IMR-90 (cell line): Measurements from ENCODE around the gene TSKU. TPM values are rescaled to one million over a fixed set of nuclear protein-coding genes. Genes with fewer than 3 reads are reported as not detected.

Experiments
- ATAC-seq: fragments of 200-7000 bp; cut with Tn5 transposase; 2 replicates; pipeline ENCODE4 v1.9.1; 2020; ENCODE audit warnings: low read depth, mild to moderate bottlenecking, moderate library complexity
- BruUV-seq: library from RNA; stranded (reverse); fragments of 400-500 nt; replicated peaks from 2 replicates; lab custom pipeline; 2021; lab: Mats Ljungman, UMichigan
- CTCF ChIA-PET: fragments of 300-600 bp; formaldehyde crosslinking; extraction: SDS; loops from one replicate; lab custom pipeline; 2021; ENCODE audit warnings: antibody characterized with exemption; lab: Yijun Ruan, JAX
- POLR2A ChIA-PET: fragments of 300-600 bp; sonication (Branson Sonifier 250); formaldehyde crosslinking; loops from one replicate; lab custom pipeline; 2022; ENCODE audit warnings: antibody characterized with exemption; ENCODE audit not compliant: unreplicated experiment; lab: Charles Lee
- DNase-seq: peaks from one replicate; pipeline ENCODE4 v3.0.0; 2013
- H2AFZ ChIP-seq: replicated peaks from 2 replicates; pipeline ENCODE3; 2013; ENCODE audit warnings: low read length, mild to moderate bottlenecking; ENCODE audit not compliant: poor library complexity
- H2AK5ac ChIP-seq: 2 replicates; pipeline ENCODE4 v1.6.1; 2013; ENCODE audit warnings: low read depth, low read length, inconsistent platforms
- H2AK9ac ChIP-seq: replicated peaks from 2 replicates; pipeline ENCODE3; 2013; ENCODE audit warnings: mild to moderate bottlenecking, low read depth, low read length, moderate library complexity; ENCODE audit not compliant: poor library complexity
- H2BK120ac ChIP-seq: 2 replicates; pipeline ENCODE4 v1.6.1; 2013; ENCODE audit warnings: low read depth, low read length, inconsistent platforms
- H2BK15ac ChIP-seq: 3 replicates; pipeline ENCODE4 v1.6.1; 2013; ENCODE audit warnings: low read depth, low read length, inconsistent platforms
- H2BK20ac ChIP-seq: 2 replicates; pipeline ENCODE4 v1.6.1; 2013; ENCODE audit warnings: low read depth, mild to moderate bottlenecking, inconsistent platforms, low read length, moderate library complexity
- H2BK5ac ChIP-seq: 2 replicates; pipeline ENCODE4 v1.6.1; 2013; ENCODE audit warnings: mild to moderate bottlenecking, low read depth, low read length, inconsistent platforms; ENCODE audit not compliant: poor library complexity, severe bottlenecking
- H3K14ac ChIP-seq: replicated peaks from 2 replicates; pipeline ENCODE4 v1.6.1; 2013; ENCODE audit warnings: low read depth, low read length, inconsistent platforms
- H3K18ac ChIP-seq: 2 replicates; pipeline ENCODE4 v1.6.1; 2013; ENCODE audit warnings: low read depth, low read length, control low read depth
- H3K23ac ChIP-seq: 2 replicates; pipeline ENCODE4 v1.6.1; 2013; ENCODE audit warnings: low read depth, low read length, inconsistent platforms
- H3K27ac ChIP-seq: 2 replicates; pipeline ENCODE4 v1.5.1; 2013; ENCODE audit warnings: mild to moderate bottlenecking, control low read depth, low read length; ENCODE audit not compliant: insufficient read depth
- H3K27me3 ChIP-seq: 2 replicates; pipeline ENCODE4 v1.6.1; 2013; ENCODE audit warnings: low read length; ENCODE audit not compliant: control insufficient read depth, insufficient read depth
- H3K36me3 ChIP-seq: 2 replicates; pipeline ENCODE4 v1.6.1; 2013; ENCODE audit warnings: low read length, mixed read lengths; ENCODE audit not compliant: control insufficient read depth, insufficient read depth
- H3K4ac ChIP-seq: 2 replicates; pipeline ENCODE4 v1.6.1; 2013; ENCODE audit warnings: low read depth, low read length, inconsistent platforms
- H3K4me1 ChIP-seq: 2 replicates; pipeline ENCODE4 v1.6.1; 2013; ENCODE audit warnings: low read length, mixed read lengths; ENCODE audit not compliant: control insufficient read depth, insufficient read depth
- H3K4me2 ChIP-seq: 2 replicates; pipeline ENCODE4 v1.6.1; 2013; ENCODE audit warnings: low read depth, mild to moderate bottlenecking, control low read depth, low read length, moderate library complexity
- H3K4me3 ChIP-seq: 2 replicates; pipeline ENCODE4 v1.5.1; 2013; ENCODE audit warnings: low read depth, mild to moderate bottlenecking, control low read depth, low read length, moderate library complexity; ENCODE audit not compliant: insufficient read depth
- H3K56ac ChIP-seq: 2 replicates; pipeline ENCODE4 v1.6.1; 2013; ENCODE audit warnings: low read length, inconsistent platforms; ENCODE audit not compliant: insufficient read depth; ENCODE audit errors: extremely low read depth
- H3K79me1 ChIP-seq, 2 experiments: 2 replicates each; pipeline ENCODE4 v1.6.1; 2013; ENCODE audit warnings: low read length in 2 of 2, inconsistent platforms in 1 of 2, low read depth in 1 of 2
- H3K9ac ChIP-seq: 2 replicates; pipeline ENCODE4 v1.6.1; 2013; ENCODE audit warnings: low read depth, low read length, control low read depth
- H3K9me1 ChIP-seq: 2 replicates; pipeline ENCODE4 v1.6.1; 2013; ENCODE audit warnings: low read length, inconsistent platforms; ENCODE audit not compliant: insufficient read depth
- H3K9me3 ChIP-seq: 2 replicates; pipeline ENCODE4 v1.6.1; 2013; ENCODE audit warnings: low read length; ENCODE audit not compliant: control insufficient read depth, insufficient read depth
- H4K20me1 ChIP-seq: 2 replicates; pipeline ENCODE4 v1.6.1; 2013; ENCODE audit warnings: low read length, inconsistent platforms; ENCODE audit not compliant: insufficient read depth
- H4K5ac ChIP-seq: 2 replicates; pipeline ENCODE4 v1.6.1; 2013; ENCODE audit warnings: mild to moderate bottlenecking, low read depth, low read length, control low read depth
- H4K8ac ChIP-seq, 2 experiments: 2 replicates each; pipeline ENCODE4 v1.6.1; 2013; ENCODE audit warnings: low read depth in 2 of 2, low read length in 2 of 2, control low read depth in 1 of 2, inconsistent platforms in 1 of 2
- H4K91ac ChIP-seq: 2 replicates; pipeline ENCODE4 v1.6.1; 2013; ENCODE audit warnings: low read depth, low read length, inconsistent platforms; ENCODE audit not compliant: insufficient read depth
- BHLHE40 ChIP-seq: fragments of 150-350 bp; IDR thresholded peaks from 2 replicates; pipeline ENCODE4 v1.6.1; 2016; ENCODE audit warnings: mild to moderate bottlenecking, low read depth, low read length
- CEBPB ChIP-seq: IDR thresholded peaks from 2 replicates; pipeline ENCODE4 v1.6.1; 2012; ENCODE audit warnings: low read depth, low read length, improper control_type of control experiment
- CHD1 ChIP-seq: IDR thresholded peaks from 2 replicates; pipeline ENCODE4 v1.6.1; 2012; ENCODE audit warnings: low read depth, low read length, improper control_type of control experiment
- CTCF ChIP-seq: conservative IDR thresholded peaks from 2 replicates; pipeline ENCODE4 v1.5.1; 2012; ENCODE audit warnings: mild to moderate bottlenecking, low read depth, low read length, improper control_type of control experiment
- ELK1 ChIP-seq: fragments of 150-350 bp; IDR thresholded peaks from 2 replicates; pipeline ENCODE4 v1.6.1; 2016; ENCODE audit warnings: low read depth, mild to moderate bottlenecking, low read length, moderate library complexity, borderline replicate concordance
- FOS ChIP-seq: fragments of 150-350 bp; IDR thresholded peaks from 2 replicates; pipeline ENCODE4 v1.6.1; 2016; ENCODE audit warnings: low read depth, low read length
- MAFK ChIP-seq: IDR thresholded peaks from 2 replicates; pipeline ENCODE4 v1.6.1; 2012; ENCODE audit warnings: low read depth, low read length, improper control_type of control experiment
- MAZ ChIP-seq: IDR thresholded peaks from 2 replicates; pipeline ENCODE4 v1.6.1; 2012; ENCODE audit warnings: low read depth, mild to moderate bottlenecking, low read length, improper control_type of control experiment, moderate library complexity, borderline replicate concordance
- MXI1 ChIP-seq: IDR thresholded peaks from 2 replicates; pipeline ENCODE4 v1.6.1; 2012; ENCODE audit warnings: low read depth, mild to moderate bottlenecking, low read length, moderate library complexity, borderline replicate concordance
- NFE2L2 ChIP-seq: fragments of 150-350 bp; IDR thresholded peaks from 2 replicates; pipeline ENCODE4 v1.6.1; 2016; ENCODE audit warnings: low read depth, mild to moderate bottlenecking, low read length
- POLR2A ChIP-seq: IDR thresholded peaks from 2 replicates; pipeline ENCODE4 v1.6.1; 2012; ENCODE audit warnings: mild to moderate bottlenecking, low read depth, low read length
- RAD21 ChIP-seq: IDR thresholded peaks from 2 replicates; pipeline ENCODE4 v1.6.1; 2012; ENCODE audit warnings: low read length, improper control_type of control experiment
- RCOR1 ChIP-seq: IDR thresholded peaks from 2 replicates; pipeline ENCODE4 v1.6.1; 2012; ENCODE audit warnings: mild to moderate bottlenecking, low read length, improper control_type of control experiment; ENCODE audit not compliant: insufficient replicate concordance
- RFX5 ChIP-seq: IDR thresholded peaks from 2 replicates; pipeline ENCODE4 v1.8.0; 2012; ENCODE audit warnings: low read depth, mild to moderate bottlenecking, low read length, moderate library complexity
- SMC3 ChIP-seq: fragments of 150-350 bp; IDR thresholded peaks from 2 replicates; pipeline ENCODE4 v1.6.1; 2016; ENCODE audit warnings: low read depth, mild to moderate bottlenecking, antibody characterized with exemption, low read length, moderate library complexity
- USF2 ChIP-seq: fragments of 150-350 bp; IDR thresholded peaks from 2 replicates; pipeline ENCODE4 v1.6.1; 2017; ENCODE audit warnings: mild to moderate bottlenecking, antibody characterized with exemption, low read length, low read depth
- WGBS, 2 experiments: methylation state at CpG; one replicate each; pipeline versions ENCODE4 v1.1.5 to v1.1.7; 2013; ENCODE audit warnings: missing lambda C conversion rate in 2 of 2; ENCODE audit not compliant: insufficient read length in 1 of 2; ENCODE audit errors: extremely low coverage in 2 of 2; 5-methylcytosine and 5-hydroxymethylcytosine counted together
- dilution Hi-C: fragments of 300-500 bp; cut with HindIII; formaldehyde crosslinking; loops from one replicate; pipeline ENCODE4 v1.14.3; 2018; ENCODE audit warnings: low sequenced_read_pairs; ENCODE audit not compliant: unreplicated experiment
- in situ Hi-C: fragments of 300-500 bp; cut with MboI; formaldehyde crosslinking; loops from 3 replicates; pipeline ENCODE4 v1.14.3; 2019; ENCODE audit warnings: low sequenced_read_pairs, inconsistent platforms, mixed read lengths
- intact Hi-C: fragments of 100-400 bp; cut with micrococcal nuclease; formaldehyde crosslinking; loops from 2 replicates; pipeline ENCODE4 v1.10.0; 2022
- polyA plus RNA-seq, 3 experiments: library from polyadenylated mRNA; depleted of rRNA; stranded (reverse); fragments of >200 nt; gene quantifications; 2 replicates each; pipeline ENCODE4 v1.2.3, GENCODE V29; 2012; ENCODE audit warnings: low replicate concordance in 1 of 3
- total RNA-seq: library from RNA; depleted of rRNA; stranded (reverse); fragments of >200 nt; gene quantifications from 2 replicates; pipeline ENCODE4 v1.2.3, GENCODE V29; 2012

TSKU gene
- total and polyA plus RNA-seq, 2 of the 4 experiments (the other 2 are of a cell fraction) = 6.8 to 26.6 TPM

GRCh38 chr11:76801225-76801624 is 18.1 kb downstream of the TSKU start:
- no TSS peak for BruUV-seq
- dilution Hi-C loops = no loop called here
- no peak for DNase-seq

More at GRCh38 chr11:76801225-76801624, 18.1 kb downstream of the TSKU start:
- peak overlapping the region; percentile 33 for H2BK20ac ChIP-seq
- H3K4me3 ChIP-seq = no peak overlapping the region
- ChIA-PET POLR2A (no interaction called here), CTCF (interaction anchor here (1.1 to 1.4 kb wide), 2 partner anchors 79 to 118 kb away, joined by 3 to 6 read pairs; no protein-coding TSS in a partner anchor)
- no peak overlapping the region; the same call in 1 of the 2 replicates for H3K4ac ChIP-seq
- H3K9me1 ChIP-seq = peaks cover 25% of the 10 kb centered on the region
- WGBS, 2 experiments = no CpG with 5 or more reads among the region's 2 CpGs
- peak overlapping the region; percentile 45 for H2BK120ac ChIP-seq
- no peaks in the 10 kb centered on the region for H3K27me3 ChIP-seq
- no peaks in the 10 kb centered on the region for H3K79me1 ChIP-seq
- no peak overlapping the region for H4K8ac ChIP-seq
- H3K56ac ChIP-seq = no peak overlapping the region
- peak overlapping the region; percentile 15; the same call in 1 of the 2 replicates for H4K5ac ChIP-seq
- H3K9ac ChIP-seq = no peak overlapping the region
- no peak overlapping the region; the same call in 1 of the 2 replicates for H3K4me2 ChIP-seq
- H3K18ac ChIP-seq = peak overlapping the region; percentile 79
- in situ Hi-C loops (no loop called here), intact Hi-C loops (no loop called here)
- H3K4me1 ChIP-seq = peaks cover 40% of the 10 kb centered on the region
- H3K9me3 ChIP-seq = no peaks in the 10 kb centered on the region
- TF ChIP-seq RAD21 (no peak), MAZ (no peak), RFX5 (no peak), POLR2A (no peak), FOS (no peak), CEBPB (no peak), CHD1 (no peak), CTCF (no peak), MXI1 (no peak), USF2 (no peak), ELK1 (no peak), NFE2L2 (no peak), MAFK (no peak), RCOR1 (no peak), SMC3 (no peak), BHLHE40 (no peak)
- H4K20me1 ChIP-seq = peaks cover 42% of the 10 kb centered on the region
- H2BK5ac ChIP-seq = no peak overlapping the region
- no peak overlapping the region for H2AFZ ChIP-seq
- peak overlapping the region; percentile 7; the same call in 1 of the 2 replicates for H3K27ac ChIP-seq
- H2AK5ac ChIP-seq = peak overlapping the region; percentile 59; the same call in 1 of the 2 replicates
- H2BK15ac ChIP-seq = no peak overlapping the region; the same call in 2 of the 3 replicates
- no peak overlapping the region for H3K23ac ChIP-seq
- H4K91ac ChIP-seq = peak overlapping the region; percentile 64
- 0 out of 2 replicates have a peak overlapping the region, but pooled peaks have one; percentile 40 for H3K14ac ChIP-seq
- ATAC-seq = no peak
- peaks cover 16% of the 10 kb centered on the region for H3K36me3 ChIP-seq
- no peak overlapping the region for H2AK9ac ChIP-seq
